OCI-LY1 (cell line): ENCODE data around the gene KLF14.

Experiments
- H2AFZ ChIP-seq: fragments of 200-600 bp; sonication (generic), shearing (Covaris generic); 2 replicates; pipeline ENCODE4 v1.6.0; 2014; ENCODE audit warnings: antibody characterized with exemption, mild to moderate bottlenecking, low read length
- H3F3A ChIP-seq: fragments of 200-600 bp; sonication (generic), shearing (Covaris generic); 2 replicates; pipeline ENCODE4 v1.6.0; 2014; ENCODE audit warnings: mild to moderate bottlenecking, antibody characterized with exemption, low read length, moderate library complexity; ENCODE audit not compliant: insufficient read depth
- H3K27ac ChIP-seq: fragments of 200-600 bp; sonication (generic); 2 replicates; pipeline ENCODE4 v1.5.1; 2014; ENCODE audit warnings: low read length, mixed run types, mild to moderate bottlenecking, low read depth; ENCODE audit not compliant: poor library complexity, severe bottlenecking
- H3K27me3 ChIP-seq: fragments of 200-600 bp; sonication (generic); 2 replicates; pipeline ENCODE4 v1.6.0; 2014; ENCODE audit warnings: antibody characterized with exemption, mild to moderate bottlenecking, low read length, moderate library complexity; ENCODE audit not compliant: insufficient read depth
- H3K36me3 ChIP-seq: fragments of 200-600 bp; sonication (generic); 2 replicates; pipeline ENCODE4 v1.6.1; 2014; ENCODE audit warnings: mild to moderate bottlenecking, antibody characterized with exemption, low read length, moderate library complexity, mixed read lengths; ENCODE audit not compliant: insufficient read depth
- H3K4me1 ChIP-seq: fragments of 200-600 bp; sonication (generic); 2 replicates; pipeline ENCODE4 v1.5.1; 2014; ENCODE audit warnings: mild to moderate bottlenecking, low read length, moderate library complexity; ENCODE audit not compliant: insufficient read depth, severe bottlenecking
- H3K4me2 ChIP-seq: fragments of 200-600 bp; sonication (generic), shearing (Covaris generic); 2 replicates; pipeline ENCODE4 v1.6.1; 2014; ENCODE audit warnings: low read length
- H3K4me3 ChIP-seq: fragments of 200-600 bp; sonication (generic); 2 replicates; pipeline ENCODE4 v1.5.1; 2014; ENCODE audit warnings: low read length, low read depth, mild to moderate bottlenecking, mixed read lengths; ENCODE audit not compliant: poor library complexity, severe bottlenecking
- H3K79me2 ChIP-seq: fragments of 200-600 bp; shearing (Covaris generic); 2 replicates; pipeline ENCODE4 v1.6.1; 2016; ENCODE audit warnings: mixed run types, low read length, mixed read lengths; ENCODE audit not compliant: insufficient read depth
- H3K9ac ChIP-seq: fragments of 200-600 bp; sonication (generic), shearing (Covaris generic); 2 replicates; pipeline ENCODE4 v1.6.1; 2014; ENCODE audit warnings: mild to moderate bottlenecking, low read length, mixed read lengths
- H3K9me2 ChIP-seq: fragments of 200-600 bp; sonication (generic), shearing (Covaris generic); 2 replicates; pipeline ENCODE4 v1.6.1; 2014; ENCODE audit warnings: low read depth, mild to moderate bottlenecking, low read length, mixed read lengths
- H3K9me3 ChIP-seq: fragments of 200-600 bp; shearing (Covaris generic); 2 replicates; pipeline ENCODE4 v1.6.1; 2014; ENCODE audit warnings: low read length, mixed read lengths
- H4K20me1 ChIP-seq: fragments of 200-600 bp; sonication (generic), shearing (Covaris generic); 2 replicates; pipeline ENCODE4 v1.6.0; 2016; ENCODE audit warnings: mild to moderate bottlenecking, low read length; ENCODE audit not compliant: insufficient read depth
- EZH2 ChIP-seq: fragments of 200-600 bp; sonication (generic), shearing (Covaris generic); IDR thresholded peaks from 2 replicates; pipeline ENCODE4 v1.8.0; 2017; ENCODE audit warnings: borderline replicate concordance, mixed run types, mild to moderate bottlenecking, antibody characterized with exemption, low read length, moderate library complexity, mixed read lengths
- TF ChIP-seq, protein P1 (sequence below): fragments of 200-600 bp; sonication (generic), shearing (Covaris generic); IDR thresholded peaks from 2 replicates; pipeline ENCODE4 v1.5.1; 2017; ENCODE audit warnings: mild to moderate bottlenecking, antibody characterized with exemption, low read length, moderate library complexity, mixed read lengths

KLF14 gene

DNA sequence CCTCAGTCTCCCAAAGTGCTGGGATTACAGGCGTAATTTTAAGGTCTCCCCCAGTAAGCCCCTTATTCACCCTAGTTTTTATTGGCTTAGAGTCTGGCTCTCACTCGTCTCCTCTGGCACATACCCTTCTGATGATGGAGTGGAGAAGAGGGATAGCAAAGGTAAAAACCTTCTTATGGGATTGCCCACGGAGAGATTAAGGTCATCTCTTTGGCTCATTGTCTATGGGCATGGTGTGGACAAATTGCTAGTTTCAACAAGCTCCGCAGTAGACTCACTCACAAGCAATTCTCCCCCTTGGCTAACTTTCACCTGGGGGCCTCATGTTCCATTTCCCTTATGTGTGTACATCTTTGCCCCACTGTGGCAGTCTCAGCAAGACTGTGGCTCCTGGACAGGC is 25.2 kb downstream of the KLF14 start:
- Histone ChIP-seq H3K9me3 (0 out of 2 replicates have a peak, but pooled peaks cover 6% of the 10 kb centered on the region), H3K9ac (no peak overlapping the region), H3K4me2 (no peak overlapping the region), H3K27me3 (peaks cover 5% of the 10 kb centered on the region; the same call in 1 of the 2 replicates), H3K79me2 (no peaks in the 10 kb centered on the region), H2AFZ (no peak overlapping the region), H3K9me2 (peaks cover 3% of the 10 kb centered on the region; the same call in 1 of the 2 replicates), H3F3A (no peaks in the 10 kb centered on the region), H3K27ac (no peak overlapping the region), H3K4me1 (no peaks in the 10 kb centered on the region), H3K36me3 (no peaks in the 10 kb centered on the region), H3K4me3 (no peak overlapping the region), H4K20me1 (no peaks in the 10 kb centered on the region)
- no peak for TF ChIP-seq EZH2
- TF ChIP-seq, protein P1, sequence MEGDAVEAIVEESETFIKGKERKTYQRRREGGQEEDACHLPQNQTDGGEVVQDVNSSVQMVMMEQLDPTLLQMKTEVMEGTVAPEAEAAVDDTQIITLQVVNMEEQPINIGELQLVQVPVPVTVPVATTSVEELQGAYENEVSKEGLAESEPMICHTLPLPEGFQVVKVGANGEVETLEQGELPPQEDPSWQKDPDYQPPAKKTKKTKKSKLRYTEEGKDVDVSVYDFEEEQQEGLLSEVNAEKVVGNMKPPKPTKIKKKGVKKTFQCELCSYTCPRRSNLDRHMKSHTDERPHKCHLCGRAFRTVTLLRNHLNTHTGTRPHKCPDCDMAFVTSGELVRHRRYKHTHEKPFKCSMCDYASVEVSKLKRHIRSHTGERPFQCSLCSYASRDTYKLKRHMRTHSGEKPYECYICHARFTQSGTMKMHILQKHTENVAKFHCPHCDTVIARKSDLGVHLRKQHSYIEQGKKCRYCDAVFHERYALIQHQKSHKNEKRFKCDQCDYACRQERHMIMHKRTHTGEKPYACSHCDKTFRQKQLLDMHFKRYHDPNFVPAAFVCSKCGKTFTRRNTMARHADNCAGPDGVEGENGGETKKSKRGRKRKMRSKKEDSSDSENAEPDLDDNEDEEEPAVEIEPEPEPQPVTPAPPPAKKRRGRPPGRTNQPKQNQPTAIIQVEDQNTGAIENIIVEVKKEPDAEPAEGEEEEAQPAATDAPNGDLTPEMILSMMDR = no peak

DNA sequence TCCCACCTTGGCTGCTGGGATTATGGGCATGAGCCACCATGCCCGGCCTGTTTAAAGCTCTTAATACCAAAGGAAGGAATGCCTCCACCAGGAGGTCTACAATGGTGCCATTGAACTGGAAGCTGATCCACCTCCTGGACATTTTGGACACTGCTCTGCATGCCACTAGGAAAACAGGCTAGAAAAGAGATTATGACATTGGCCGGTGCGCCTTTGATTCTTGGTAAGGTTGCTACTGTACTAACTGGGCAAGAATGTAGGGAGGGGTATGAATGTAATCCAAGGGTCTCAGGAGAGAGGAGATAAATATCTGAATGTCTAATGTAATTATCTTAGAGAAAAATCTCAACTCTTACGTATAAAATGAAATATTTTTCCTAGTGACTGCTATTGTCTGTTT is 26.0 kb downstream of the KLF14 start:
- H3K9ac ChIP-seq = no peak overlapping the region
- H3K9me3 ChIP-seq = 0 out of 2 replicates have a peak, but pooled peaks cover 6% of the 10 kb centered on the region
- no peaks in the 10 kb centered on the region for H3F3A ChIP-seq
- no peaks in the 10 kb centered on the region for H3K36me3 ChIP-seq
- peaks cover 3% of the 10 kb centered on the region; the same call in 1 of the 2 replicates for H3K9me2 ChIP-seq
- no peak overlapping the region for H3K27ac ChIP-seq
- peaks cover 5% of the 10 kb centered on the region; the same call in 1 of the 2 replicates for H3K27me3 ChIP-seq
- H2AFZ ChIP-seq = no peak overlapping the region
- no peaks in the 10 kb centered on the region for H3K79me2 ChIP-seq
- H3K4me2 ChIP-seq = no peak overlapping the region
- no peaks in the 10 kb centered on the region for H3K4me1 ChIP-seq
- H3K4me3 ChIP-seq = no peak overlapping the region
- no peaks in the 10 kb centered on the region for H4K20me1 ChIP-seq
- TF ChIP-seq, protein P1 = no peak
- no peak for TF ChIP-seq EZH2

DNA sequence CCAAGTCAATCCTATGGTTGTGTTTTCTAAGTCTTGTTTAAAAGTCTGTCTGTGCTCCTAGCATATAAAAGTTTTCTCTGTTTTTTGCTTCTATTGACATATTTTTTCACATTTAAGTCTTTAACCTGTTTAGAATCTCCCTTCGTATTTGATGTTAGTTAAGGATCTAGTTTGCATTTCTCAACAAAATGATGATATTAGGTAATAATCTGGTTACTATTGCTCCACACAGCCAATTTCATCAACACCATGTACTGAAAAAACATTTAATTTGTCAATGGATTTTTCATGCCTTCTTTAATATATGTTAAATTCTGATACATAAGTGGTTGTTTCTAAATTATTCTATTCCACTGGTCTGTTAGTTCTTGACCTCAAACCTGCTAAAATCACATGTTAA is 30.2 kb downstream of the KLF14 start:
- Histone ChIP-seq H3K27ac (no peak overlapping the region), H3F3A (no peaks in the 10 kb centered on the region), H3K4me3 (no peak overlapping the region), H3K4me2 (no peak overlapping the region), H3K27me3 (peaks cover 5% of the 10 kb centered on the region; the same call in 1 of the 2 replicates), H2AFZ (no peak overlapping the region), H3K4me1 (no peaks in the 10 kb centered on the region), H3K9me3 (0 out of 2 replicates have a peak, but pooled peaks cover 6% of the 10 kb centered on the region), H3K9ac (no peak overlapping the region), H3K79me2 (no peaks in the 10 kb centered on the region), H3K36me3 (no peaks in the 10 kb centered on the region), H4K20me1 (no peaks in the 10 kb centered on the region), H3K9me2 (peaks cover 3% of the 10 kb centered on the region; the same call in 1 of the 2 replicates)
- TF ChIP-seq, protein P1 = no peak
- no peak for TF ChIP-seq EZH2
